HG03066 (cell line): ENCODE measurements around the gene ZNF431.
"Not testable (repeated sequence)": the region's sequence is repeated elsewhere in the genome, so short reads cannot be mapped to it uniquely, and the experiment has no call there.

Experiments used
- ATAC-seq: cut with Tn5 transposase; IDR thresholded peaks from one replicate; pipeline ENCODE4 v1.9.1; 2021; ENCODE audit warnings: low read depth; ENCODE audit not compliant: unreplicated experiment

The ZNF431 gene

DNA sequence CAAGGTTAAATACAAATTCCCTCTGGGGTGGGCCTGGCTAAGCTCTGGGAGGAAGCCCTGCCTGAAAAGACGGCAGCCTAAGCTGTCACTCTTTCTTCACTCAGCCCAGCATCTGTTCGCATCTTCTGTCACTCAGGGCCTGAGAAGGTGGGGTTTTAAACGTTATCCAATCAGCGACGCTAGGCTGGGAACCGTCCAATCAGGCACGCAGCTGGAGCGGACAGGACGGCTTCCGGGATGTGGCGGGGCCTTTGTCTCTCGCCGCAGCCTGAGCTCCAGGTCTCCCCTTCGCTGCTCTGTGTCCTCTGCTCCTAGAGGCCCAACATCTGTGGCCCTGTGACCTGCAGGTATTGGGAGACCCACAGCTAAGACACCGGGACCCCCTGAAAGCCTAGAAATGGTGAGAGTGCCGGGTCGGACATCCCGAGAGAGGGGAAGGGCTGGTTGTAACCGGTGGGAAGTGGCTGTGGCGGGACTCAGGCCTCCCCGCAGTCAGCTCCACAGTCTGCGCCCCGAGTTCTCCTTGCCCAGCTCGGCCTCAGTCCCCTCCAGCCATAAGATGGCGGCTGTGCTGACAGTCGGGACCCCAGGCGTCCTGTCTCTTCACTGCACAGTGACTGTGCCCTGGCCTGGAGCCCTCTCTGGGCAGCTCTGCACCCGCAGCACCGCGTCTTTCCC, at the start of gene ZNF431:
ZNF431 (plus strand) TSS at position 254 of the 678 bp plus-strand sequence; CDS start at position 398, 144 bp downstream.
- ATAC-seq, result peak; percentile 98

DNA sequence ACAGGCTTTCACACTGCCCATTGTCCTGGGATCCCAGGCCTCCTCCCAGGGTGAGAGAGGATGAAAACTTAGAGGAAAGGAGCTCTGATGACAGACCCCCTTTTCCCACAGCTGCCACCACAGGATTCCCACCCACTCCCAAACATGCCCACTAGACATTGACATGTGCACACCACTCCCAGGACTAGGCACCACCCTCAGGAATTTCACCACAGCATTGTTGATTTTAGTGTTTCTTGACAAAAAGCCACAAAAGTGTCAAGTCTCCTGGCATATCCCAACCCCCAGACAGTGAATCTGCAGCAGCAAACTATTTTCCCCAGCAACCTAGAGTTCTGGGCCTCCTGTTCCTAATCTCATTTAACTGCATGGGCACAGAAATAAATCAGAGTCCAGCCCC, 49.7 kb upstream of the ZNF431 start:
- ATAC-seq, result no peak

DNA sequence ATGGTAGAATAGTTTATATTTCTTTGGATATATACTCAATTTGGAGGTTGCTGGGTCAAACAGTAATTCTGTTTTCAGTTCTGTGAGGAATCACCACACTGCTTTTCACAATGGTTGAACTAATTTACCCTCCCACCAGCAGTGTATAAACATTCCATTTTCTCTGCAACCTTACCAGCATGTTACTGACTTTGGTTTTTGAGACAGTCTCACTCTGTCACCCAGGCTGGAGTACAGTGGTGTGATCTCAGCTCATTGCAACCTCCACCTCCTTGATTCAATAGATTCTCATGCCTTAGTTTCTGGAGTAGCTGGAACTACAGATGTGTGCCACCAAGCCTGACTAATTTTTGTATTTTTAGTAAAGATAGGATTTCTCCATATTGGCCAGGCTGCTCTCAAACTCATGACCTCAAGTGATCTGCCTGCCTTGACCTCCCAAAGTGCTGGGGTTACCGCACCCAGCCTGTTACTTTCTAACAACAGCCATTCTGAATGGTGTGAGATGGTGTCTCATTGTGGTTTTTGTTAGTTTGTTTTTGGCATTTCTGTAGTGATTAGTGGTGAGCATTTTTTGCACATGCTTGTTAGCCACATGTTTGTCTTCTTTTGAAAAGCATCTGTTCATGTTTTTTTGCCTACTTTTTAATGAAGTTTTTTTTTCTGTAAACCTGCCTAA, 47.4 kb upstream of the ZNF431 start:
- no peak for ATAC-seq

DNA sequence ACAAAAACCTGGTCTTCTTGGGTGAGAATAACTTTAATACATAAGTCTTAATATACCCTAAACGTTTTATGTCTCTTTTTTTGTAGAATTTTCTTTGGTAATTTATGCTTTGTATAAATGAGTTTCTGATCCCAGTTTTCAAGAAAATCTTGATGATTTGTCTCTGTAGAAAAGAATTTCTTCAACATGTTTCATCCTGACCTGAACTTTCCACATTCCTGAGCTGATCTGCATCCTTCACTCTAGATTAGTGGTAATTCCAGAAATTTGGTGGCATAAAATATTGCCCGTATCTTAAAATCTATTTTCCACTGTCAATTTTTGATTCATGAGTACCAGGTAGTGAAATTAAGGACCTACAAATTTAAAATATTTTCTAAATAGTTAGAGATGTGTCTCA, 43.5 kb upstream of the ZNF431 start:
- no peak for ATAC-seq

DNA sequence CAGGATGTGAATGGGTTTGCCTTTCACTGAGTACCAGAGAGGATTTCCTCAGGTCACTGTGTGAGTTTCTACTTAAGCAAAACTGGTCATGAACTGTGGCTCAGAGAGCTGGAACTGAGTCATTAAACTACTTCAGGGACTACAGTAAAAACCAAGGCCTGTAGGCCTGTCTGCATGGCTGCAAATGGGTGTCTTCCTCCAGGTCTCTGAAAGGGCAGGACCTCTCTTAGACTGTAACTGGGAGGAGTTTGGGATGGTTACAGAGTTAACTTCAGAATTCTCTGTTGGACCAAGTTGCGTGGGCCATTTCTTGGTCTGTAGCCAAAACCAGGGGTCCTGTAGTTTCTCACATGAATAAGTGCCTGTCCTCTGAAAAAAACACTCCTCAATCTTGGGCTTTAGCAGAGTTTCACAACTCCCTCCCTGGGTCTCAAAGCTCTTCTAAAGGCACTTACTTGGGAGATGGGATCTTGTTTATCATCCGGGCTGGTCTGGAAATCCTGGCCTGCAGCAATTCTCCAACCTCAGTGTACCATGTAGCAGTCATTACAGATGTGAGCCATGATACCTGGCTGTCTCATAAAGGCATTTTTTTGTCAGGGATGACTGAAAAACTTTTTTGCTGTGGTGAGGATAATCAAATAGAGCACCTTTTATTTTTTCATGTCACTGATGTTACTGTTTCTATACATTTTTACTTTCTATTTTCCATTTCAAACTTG, 40.2 kb upstream of the ZNF431 start:
- ATAC-seq, result no peak

DNA sequence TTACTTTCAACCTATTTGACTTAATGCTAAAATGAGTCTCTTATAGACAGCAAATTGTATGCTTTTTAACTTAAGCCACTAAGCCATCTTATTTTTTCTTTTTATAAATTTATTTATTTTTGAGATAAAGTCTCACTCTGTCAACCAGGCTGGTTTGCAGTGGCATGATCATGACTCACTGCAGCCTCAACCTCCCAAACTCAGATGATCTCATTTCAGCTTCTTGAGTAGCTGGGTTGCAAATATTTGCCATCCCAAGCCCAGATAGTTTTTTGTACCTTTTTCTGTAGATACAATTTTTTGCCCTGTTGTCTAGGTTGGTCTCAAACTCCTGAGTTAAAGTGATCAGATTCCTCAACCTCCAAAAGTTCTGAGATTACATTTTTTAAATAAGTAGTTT, 32.7 kb upstream of the ZNF431 start:
- ATAC-seq, result no peak

DNA sequence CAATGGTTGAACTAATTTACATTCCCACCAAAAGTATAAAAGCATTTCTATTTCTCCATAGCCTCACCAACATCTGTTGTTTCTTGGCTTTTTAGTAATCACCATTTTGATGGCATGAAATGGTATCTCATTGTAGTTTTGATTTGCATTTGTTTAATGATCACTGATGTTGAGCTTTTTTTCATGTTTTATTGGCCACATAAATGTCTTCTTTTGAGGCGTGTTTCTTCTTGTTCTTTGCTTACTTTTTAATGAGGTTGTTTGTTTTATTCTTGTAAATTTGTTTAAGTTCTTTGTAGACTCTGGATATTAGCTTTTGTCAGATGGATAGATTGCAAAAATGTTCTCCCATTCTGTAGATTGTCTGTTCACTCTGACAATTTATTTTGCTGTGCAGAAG, 31.7 kb upstream of the ZNF431 start:
- ATAC-seq, result no peak

DNA sequence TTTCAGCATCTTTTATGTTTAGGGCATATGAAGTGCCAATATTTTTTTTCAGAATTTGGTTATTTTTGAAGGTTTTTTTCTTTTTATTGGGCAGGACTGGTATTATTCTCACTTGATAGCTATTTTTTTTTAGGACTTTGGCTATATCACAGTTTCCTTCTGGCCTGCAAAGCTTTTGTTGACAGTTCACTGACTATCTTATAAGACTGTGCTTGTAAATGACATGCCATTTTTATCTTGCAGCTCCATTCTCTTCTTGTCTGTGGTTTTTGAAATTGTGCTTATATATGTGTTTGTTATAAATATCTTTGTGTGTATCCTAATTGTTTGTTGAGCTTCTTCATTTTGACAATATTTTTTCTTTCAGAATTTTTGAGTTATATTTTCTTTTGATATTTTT, 26.4 kb upstream of the ZNF431 start:
- no peak for ATAC-seq

DNA sequence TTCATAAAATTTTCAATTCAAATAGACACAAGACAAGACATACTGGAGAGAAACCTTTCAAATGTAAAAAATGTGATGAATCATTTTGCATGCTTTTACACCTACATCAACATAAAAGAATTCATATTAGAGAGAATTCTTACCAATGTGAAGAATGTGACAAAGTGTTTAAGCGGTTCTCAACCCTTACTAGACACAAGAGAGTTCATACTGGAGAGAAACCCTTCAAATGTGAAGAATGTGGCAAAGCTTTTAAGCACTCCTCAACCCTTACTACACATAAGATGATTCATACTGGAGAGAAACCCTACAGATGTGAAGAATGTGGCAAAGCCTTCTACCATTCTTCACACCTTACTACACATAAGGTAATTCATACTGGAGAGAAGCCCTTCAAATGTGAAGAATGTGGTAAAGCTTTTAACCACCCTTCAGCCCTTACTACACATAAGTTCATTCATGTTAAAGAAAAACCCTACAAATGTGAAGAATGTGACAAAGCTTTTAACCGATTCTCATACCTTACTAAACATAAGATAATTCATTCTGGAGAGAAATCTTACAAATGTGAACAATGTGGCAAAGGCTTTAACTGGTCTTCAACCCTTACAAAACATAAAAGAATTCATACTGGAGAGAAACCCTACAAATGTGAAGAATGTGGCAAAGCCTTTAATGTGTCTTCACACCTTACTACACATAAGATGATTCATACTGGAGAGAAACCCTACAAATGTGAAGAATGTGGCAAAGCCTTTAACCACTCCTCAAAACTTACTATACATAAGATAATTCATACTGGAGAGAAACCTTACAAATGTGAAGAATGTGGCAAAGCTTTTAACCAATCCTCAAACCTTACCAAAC, 24.6 kb upstream of the ZNF431 start:
- no peak for ATAC-seq

DNA sequence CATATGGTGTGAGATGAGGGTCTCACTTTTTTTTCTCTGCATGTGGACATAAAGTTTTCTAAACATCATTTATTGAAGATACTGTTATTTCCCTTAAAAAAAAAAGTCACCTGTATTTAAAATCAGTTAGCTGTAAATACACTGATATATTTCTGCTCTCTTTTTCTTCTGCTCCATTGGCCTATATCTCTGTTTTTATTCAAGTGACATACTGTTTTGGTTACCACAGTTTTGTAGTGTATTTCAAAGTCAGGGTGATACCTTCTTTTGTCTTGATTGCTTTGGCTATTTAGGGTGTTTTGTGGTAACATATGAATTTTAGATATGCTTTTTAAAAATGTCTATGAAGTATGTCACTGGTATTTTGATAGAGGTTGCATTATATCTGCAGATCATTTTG, 15.8 kb upstream of the ZNF431 start:
- no peak for ATAC-seq

DNA sequence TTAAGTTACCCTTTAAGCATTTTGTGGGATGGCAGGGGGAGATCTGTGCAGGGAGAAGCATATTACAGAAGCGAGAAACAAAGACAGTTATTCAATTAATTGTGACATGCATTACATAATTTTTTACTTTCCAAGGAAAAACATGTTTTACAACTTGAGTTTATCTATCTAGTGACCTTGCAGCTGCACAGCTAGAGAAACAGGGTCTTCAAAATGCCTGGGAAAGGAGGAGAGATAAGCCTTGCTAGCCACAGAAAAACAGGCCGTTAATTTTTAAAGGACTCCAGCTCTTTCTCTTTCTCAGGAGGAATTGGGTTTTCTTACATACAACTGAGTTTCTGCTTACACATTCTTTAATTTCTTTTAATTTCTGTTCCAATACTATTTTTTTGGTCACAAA, 14.8 kb upstream of the ZNF431 start:
- ATAC-seq, result no peak

DNA sequence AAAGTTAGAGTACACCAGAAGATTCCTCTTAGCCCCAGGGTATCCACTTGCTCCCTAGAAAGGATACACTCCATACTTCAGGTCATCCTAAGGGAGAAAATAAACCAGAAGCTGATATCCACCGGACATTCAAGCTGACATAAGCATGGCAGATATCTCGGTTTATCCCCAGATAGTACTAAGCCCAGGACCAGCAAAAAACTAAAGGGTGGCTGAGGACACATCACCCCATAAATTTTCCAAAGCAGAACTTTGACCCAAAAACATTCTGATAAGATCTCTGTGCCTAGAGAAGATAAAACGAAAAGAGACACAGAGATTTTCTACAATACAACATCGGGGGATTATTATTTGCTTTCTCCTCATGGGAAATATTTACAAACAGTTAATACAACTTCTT, 13.9 kb upstream of the ZNF431 start:
- ATAC-seq, result no peak

DNA sequence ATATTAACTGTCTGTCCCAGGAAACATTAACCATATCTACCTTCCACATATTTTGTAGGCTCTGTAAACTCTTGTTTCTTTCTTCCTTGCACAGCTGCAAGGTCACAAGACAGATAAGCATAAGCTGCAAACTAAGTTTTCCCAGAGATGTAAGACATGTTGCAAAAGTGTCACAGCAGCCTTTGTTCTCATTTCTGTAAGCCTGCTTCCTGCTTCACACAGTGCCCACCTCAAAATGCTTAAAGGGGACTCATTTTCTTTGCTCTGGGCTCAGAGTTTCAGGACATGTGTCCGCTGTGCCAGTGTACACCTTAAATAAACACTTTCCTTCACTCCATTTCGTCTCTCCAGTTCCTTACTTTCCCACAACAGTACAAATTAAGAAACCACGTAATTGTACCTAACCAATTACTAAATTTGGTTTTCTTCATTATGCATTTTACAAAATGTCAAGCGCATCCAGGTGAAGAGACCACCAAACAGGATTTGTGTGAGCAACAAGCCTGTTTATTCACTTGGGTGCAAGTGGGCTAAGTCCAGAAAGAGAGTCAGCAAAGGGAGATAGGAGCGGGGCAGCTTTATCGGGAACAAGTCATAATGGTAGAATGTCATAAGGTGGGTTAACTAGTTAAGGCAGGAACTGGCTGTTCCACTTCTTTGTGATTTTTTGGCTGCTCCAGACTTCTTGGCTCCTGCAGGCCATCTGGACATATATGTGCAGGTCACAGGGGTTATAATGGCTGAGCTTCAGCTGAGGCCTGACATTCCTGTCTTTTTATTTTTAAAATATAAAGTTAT, 12.7 kb upstream of the ZNF431 start:
- ATAC-seq, result no peak

DNA sequence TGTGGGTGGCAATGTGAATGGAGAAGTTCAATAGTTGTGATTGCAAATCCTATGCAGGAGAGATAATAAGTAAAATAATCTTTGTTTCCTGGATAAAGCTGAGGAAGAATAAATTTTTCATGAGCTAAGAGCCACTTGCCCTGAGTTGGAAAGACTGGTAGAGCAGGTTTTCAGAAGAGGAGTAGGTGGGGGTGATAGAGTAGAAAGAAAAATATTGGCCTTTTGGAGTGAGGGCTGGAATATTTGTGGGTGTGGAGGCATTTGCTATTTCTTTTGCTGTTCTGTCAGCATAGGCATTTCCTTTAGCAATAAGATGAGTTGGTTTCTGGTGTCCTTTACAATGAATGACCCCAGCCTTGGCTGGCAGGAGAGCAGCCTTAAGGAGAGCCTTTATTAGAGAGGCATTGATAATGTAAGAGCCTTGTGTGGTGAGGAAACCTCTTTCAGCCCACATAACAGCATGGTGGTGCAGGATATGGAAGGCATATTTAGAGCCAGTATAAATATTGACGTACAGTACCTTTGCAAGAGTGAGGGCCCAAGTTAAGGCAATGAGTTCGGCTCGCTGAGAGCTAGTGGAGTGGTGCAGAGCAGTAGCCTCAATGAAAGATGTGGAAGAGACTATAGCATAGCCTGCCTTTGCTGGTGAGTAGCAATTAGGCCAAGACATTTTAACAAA, 11.6 kb upstream of the ZNF431 start:
- ATAC-seq, result no peak

DNA sequence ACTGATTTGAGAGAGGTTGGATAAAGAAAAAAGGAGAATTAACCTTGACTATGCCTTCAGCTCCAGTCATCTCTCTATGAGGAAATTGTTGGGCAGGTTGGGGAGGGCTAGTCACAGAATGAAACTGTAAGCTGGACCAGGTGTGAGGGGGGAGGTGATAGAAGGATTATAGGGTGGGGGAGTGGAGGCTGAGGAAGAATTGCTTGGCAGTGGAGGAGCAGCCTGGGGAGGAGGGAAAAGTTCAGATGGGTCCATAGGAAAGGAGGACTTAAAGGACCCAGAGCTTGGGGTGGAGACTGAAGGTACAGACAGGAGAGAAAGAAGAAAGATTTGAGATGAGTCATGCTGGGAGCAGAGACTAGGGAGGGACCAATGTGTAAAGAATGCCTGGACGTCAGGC, 8.2 kb upstream of the ZNF431 start:
- no peak for ATAC-seq

DNA sequence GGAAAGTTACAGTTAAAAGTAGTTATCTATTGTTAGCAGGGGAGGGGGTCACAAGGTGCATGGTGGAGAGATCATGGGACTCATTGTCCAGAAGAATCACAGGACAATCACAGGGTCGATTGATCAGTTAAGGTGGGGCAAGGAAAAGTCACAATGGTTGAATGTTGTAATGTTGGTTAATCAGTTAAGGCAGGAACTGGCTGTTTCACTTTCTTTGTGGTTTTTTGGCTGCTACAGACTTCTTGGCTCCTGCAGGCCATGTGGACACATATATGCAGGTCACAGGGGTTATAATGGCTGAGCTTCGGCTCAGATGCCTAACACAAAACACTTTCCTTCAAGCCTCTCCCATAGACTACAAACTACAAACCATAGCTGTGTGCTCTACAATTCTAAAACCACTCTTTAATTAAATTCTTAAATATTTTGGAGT, 6.9 kb upstream of the ZNF431 start:
- no peak for ATAC-seq

DNA sequence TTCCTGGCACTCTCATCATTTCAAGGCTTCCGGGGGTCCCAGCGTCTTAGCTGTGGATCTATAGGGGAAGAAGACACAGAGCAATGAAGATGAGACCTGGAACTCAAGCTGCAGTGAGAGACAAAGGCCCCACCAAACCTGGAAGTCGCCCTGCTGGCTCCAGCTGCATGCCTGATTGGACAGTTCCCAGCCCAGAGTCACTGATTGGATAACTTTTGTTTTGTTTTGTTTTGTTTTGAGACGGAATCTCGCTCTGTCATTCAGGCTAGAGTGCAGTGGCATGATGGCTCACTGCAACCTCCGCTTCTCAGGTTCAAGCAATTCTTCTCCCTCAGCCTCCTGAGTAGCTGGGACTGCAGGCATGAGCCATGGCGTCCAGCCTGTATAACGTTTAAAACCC, 6.4 kb upstream of the ZNF431 start:
- ATAC-seq, result no peak

DNA sequence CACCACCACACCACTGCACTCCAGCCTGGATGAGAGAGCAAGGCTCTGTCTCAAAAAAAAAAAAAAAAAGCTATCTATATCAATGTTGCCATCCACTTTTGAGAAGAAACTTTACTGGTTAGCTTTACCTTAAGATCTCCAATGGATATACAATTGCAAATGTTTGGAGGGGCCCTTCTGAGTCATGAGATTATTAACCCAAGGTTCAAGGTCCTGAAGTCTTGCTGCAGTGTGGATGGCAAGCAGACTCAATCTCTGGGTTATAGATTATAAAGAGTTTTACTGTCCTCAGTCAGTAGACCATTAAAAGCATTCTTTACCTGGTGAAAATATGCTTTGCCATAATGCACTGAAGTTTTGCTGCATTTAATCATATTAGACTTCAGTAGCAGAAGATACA, 3.7 kb upstream of the ZNF431 start:
- no peak for ATAC-seq

DNA sequence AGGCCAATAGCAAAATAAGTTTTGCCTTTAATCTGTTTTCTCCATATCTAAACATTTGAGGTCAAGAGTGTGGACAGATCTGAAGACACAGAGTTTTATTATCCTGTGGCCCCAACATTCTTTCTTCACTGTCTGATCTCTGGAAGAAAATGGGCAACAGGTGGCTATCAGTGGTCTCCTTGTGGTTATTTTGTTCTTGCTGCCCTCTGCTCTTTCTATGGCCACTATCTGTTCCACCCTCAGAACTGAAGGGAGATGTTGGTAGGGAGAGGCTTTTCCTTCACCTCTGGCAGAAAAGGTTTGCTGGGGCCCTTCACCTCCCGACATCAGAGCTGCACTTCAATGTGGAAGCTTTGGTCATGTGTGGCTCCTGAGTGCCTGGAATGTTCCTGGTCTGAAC, 834 bp upstream of the ZNF431 start:
- ATAC-seq, result not testable (repeated sequence)
